Superior temporal gyrus (tissue), 1 donor: ENCODE measurements around the gene C13orf46.
A peak's percentile ranks its signal among the peaks of the same experiment; 100 is the strongest.
"Not testable (repeated sequence)": the region's sequence is repeated elsewhere in the genome, so short reads cannot be mapped to it uniquely, and the experiment has no call there.

Experiments
- DNase-seq: peaks from one replicate; pipeline ENCODE4 v3.0.0-alpha.2; 2016; ENCODE audit errors: extremely low spot score

C13orf46 gene

DNA sequence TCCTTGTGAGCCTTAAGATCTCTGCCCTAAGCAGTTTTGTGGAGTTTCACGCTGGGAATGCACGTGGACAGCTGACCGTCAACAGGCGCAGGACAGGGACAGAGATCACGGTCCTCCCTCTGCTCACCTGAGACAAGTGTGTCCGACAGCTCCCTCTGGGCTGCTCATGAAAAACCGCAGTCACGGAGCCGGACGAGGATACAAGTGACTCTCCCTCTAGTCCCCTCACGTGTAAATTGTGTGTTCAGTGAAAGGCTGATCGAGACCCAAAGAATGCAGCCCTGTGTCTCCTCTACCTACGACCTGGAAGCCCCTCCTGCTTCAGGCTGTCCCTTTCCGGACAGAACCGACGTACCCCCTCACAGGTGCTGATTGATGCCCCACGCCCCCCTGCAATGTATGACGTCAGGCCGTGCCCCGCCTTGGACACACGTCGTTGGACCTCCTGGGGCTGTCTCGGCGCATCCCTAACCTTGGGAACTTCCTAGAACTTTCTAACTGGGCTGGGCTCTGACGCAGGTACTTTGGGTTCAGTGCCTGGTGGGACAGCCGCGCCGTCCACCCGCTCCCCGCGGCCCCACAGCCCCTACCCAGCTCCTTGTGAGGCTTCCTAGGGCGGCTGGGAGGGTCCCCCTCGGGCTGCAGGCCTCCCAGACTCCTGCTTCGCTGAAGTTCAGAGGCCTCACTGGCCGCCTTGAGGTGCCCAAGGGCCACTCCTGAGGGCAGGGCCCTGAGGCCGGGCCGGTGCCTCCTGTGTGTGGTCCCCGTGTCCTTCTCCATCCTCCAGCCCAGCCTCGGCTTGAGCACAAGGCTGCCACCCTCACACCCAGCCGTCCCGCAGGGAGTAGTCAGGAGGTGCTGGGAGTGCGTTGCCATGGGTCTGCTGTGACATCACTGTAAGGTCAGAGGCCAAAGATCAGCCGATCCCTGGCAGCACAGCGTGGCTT, at the start of gene C13orf46:
Gene C13orf46 (minus strand): TSS at position 859 of the 947 bp plus-strand sequence. CDS start 79 bp downstream, at position 780.
- no peak for DNase-seq

DNA sequence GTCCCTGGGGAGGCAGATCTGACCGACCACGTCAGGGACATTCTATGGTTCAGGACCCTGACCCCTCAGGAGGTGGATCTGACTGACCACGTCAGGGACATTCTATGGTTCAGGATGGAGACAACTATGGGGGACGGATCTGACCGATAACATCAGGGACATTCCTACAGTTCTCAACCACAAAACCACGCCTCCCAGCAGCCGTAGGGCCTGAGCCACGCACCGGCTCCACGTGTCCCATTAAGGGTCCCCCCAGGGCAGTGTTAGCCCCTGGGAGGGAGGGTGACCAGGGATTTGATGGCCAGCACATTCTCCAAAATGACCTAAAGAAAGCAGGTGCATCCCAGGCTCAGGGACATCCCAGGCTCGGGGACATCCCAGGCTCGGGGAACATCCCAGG, 49.0 kb upstream of the C13orf46 start:
- DNase-seq: no peak

DNA sequence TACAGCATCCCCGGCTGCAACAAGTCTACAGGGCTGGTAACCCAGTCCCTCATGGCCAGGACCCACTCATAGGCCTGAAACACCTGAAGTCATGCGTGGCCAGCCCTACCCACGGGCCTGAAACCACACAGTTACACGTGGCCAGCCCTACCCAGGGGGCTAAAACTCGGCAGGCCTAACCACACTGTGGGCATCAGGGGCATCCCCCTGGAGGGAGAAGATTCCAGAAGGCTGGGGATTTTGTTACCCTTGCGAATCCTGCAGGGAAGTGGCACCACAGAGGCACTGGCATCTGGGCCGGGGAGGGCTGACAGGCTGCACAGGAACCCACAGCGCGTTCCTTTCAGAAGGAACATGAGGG, 48.4 kb upstream of the C13orf46 start:
- DNase-seq: no peak

DNA sequence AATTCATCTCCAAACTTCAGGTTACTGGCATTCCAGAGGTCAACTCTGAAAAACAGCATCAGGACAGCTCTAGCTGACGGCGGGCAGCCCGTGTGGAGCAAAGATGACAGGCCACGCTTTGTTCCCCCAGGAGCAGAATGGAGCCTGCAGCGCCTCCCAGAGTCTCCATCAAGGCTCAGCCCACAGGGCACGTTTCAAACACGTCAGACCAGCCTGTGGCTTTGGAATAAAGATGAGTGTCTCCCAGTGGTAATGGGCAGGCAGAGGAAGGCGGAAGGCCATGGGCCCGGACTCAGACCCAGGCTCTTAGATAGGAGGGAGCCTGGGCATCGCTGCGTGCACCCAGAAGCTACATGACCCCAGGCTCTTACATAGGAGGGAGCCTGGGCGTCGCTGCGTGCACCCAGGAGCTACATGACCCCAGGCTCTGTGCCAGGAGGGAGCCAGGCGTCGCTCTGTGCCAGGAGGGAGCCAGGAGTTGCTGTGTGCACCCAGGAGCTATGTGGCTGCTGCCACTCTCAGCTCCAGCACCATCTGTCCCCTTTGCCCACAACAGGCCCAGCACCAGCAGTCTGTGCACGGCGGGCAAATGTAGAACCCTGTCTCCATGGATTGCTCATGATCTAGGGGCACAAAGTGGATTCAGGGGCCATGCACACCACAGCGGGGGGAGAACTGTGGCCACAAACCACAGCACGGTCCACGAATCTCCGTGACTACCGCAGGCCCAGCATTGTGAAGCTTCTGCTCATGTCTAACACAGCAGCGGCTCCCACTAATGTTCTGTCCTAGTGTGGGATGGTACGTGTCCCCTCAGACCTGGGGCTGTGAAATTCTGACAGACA, 47.8 kb upstream of the C13orf46 start:
- peak; percentile 64 for DNase-seq

DNA sequence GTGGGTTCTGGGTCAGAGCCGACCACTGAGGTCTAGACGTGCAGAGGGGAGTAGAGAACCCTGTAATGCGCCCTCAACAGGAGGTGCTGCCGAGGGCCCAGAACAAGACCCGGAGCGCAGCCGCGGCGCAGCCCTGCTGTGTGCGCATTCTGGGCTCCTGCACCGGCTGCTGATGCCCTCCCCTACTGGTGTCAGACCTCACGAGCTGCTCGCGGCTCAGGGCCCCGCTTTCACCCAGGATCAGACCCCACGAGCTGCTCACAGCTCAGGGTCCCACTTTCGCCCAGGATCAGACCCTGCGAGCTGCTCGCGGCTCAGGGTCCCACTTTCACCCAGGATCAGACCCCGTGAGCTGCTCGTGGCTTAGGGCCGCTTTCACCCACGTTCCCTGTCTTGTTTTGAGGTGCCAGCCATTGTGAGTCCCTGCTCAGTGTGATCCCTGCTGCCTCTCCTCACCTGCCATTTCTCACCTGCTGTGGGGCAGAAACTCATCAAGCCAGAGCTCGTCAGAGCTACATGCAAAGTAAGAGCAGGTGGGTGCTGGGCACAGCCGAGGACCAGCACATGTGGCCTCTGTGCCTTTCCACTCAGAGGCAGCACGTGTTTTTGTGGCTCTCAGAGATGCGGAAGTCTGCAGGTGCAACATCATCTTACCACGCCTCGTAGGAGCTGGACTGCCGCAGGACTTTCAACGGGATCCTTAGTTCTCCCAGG, 47.0 kb upstream of the C13orf46 start:
- DNase-seq: no peak

DNA sequence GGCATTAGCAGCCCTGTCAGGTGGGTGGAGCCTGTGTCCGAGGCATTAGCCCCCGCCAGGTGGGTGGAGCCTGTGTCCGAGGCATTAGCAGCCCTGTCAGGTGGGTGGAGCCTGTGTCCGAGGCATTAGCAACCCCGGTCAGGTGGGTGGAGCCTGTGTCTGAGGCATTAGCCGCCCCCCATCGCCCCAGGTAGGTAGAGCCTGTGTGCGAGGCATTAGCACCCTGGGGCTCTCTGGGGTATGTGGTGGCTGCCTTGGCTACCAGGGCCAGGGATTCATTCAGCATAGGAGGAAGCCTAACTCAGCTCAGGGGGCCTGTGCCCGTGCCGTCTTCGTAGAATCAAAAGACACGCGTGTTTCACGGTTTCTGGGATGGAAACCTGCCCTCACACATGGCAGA, 46.3 kb upstream of the C13orf46 start:
- DNase-seq: not testable (repeated sequence)

DNA sequence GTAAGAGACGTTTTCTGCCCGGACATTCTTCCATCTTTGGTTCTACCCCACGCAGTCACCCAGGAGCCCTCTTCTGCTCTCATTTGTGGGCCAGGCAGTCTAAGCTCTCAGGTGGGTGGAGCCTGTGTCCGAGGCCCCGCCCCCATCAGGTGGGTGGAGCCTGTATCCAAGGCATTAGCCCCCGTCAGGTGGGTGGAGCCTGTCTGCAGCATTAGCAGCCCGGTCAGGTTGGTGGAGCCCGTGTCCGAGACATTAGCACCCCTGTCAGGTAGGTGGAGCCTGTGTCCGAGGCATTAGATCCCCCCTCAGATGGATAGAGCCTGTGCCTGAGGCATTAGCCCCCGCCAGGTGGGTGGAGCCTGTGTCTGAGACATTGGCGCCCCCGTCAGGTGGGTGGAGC, 45.5 kb upstream of the C13orf46 start:
- no peak for DNase-seq

DNA sequence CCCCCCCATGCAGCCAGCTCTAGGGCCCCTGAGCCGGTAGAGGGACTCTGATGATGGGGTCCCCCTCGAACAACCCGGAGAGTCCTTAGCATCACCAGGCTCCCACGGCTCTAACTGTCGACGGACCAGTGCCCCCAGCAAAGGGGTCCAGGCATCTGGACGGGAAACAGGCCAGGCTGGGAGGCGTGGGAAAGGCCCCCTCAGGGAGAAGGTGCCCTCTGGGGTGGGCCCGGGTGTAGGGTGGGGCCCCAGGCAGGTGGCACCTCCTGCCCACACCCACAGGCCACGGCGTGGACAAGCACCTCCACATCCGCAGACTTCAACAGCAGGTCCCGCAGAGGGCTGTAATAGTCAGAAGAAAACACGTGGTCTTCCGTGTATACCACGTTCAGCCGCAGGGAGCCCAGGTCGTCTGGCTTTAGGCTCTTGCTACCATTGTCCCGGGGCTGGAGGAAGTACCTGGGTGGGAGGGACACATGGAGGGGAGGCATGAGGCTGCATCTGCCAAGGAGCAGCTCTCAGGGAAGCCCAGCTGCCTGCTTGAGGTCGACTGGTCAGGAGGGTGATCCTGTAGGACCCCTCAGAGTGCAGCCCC, 44.7 kb upstream of the C13orf46 start:
- no peak for DNase-seq

DNA sequence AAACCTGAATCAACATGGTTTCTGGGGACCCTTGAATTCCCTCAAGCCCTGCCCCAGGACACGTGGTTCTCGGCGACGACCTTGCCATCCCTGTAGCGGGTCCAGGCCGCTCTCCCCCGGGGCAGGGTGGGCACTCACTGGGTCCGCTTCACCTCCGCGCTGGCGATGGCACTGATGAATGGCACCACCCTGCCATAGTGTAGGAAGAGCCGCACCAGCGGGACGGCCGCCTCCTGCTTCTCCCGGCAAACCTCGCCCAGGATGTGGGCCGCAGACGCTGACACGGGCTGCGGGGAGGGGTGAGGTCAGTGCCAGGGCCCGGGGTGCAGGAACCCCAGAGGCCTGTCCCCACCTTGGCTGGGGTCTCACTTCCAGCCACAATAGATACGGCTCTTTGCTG, 44.1 kb upstream of the C13orf46 start:
- no peak for DNase-seq

DNA sequence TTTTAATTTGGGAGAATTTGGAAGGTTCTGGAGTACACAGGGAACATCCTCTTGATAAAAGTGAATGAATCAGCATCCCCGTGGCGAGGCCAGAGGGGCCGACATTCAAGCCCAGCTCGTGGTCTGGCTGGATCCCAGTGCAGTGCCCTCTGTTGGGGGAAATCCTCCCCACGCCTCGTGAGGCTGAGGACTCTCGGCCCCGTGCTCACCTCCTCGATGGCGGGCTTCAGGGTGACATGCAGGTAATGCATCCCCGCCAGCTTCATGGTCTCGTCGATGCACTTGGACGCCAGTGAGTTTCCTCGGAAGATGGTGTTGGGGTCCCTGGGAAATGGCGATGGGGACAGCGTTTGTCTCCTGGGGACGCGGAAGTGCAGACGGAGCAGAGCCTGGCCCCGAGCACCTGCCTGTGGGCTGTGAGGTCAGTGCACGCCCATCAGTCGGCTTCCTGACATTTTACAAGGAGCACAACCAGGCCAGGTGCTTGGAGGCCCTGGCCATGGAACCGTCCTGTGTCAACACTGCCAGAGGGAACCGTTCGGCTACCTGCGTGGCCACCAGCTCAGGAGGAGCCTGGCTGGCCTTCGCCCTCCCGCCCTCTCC, 43.3 kb upstream of the C13orf46 start:
- no peak for DNase-seq

DNA sequence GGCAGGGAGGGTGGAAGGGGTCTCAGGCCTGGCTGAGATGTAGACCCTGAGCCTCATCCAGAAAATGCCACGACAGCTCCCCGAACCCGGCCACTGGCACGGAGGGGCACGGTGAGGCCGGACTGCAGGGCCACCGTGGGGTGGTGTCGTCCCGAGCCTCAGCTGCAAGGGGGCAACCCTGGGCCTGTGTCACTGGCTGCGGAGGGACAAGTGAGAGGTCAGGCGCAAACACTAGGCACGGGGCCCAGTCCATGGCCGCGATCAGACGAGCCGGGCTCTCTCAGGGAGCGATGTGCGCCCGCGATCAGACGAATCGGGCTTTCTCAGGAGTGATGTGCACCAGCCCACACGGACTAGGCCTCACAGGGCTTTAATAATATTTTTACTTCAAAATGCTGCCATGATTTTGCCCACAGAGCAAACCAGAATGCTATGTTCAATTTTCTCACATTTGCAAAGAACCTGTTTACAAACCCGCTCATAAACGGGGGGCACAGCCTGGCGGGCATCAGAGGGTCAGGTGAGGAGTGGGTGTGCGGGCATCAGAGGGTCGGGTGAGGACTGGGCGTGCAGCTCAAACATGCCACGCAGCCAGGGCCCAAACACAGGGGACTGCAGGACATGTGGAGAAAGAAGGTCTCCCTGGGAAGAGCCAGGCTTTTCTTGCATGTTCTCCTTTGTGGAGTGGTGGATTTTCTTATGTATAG, 42.6 kb upstream of the C13orf46 start:
- DNase-seq: no peak

DNA sequence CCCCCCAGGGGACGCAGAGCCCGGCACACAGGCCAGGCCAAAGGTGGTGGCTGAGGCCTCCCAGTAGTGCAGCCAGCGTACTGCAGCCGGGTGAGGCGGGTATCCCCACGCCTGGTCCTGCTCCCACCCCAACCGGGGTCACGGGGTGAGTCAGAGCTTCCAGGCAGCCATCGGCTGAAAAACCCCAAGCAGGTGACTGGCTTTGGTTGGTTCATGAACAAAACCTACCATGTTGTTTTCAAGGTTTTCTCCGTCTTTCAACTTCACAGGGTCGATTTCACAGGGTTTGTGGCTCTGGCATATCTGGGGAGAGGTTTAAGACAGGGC, 42.1 kb upstream of the C13orf46 start:
- DNase-seq: no peak

DNA sequence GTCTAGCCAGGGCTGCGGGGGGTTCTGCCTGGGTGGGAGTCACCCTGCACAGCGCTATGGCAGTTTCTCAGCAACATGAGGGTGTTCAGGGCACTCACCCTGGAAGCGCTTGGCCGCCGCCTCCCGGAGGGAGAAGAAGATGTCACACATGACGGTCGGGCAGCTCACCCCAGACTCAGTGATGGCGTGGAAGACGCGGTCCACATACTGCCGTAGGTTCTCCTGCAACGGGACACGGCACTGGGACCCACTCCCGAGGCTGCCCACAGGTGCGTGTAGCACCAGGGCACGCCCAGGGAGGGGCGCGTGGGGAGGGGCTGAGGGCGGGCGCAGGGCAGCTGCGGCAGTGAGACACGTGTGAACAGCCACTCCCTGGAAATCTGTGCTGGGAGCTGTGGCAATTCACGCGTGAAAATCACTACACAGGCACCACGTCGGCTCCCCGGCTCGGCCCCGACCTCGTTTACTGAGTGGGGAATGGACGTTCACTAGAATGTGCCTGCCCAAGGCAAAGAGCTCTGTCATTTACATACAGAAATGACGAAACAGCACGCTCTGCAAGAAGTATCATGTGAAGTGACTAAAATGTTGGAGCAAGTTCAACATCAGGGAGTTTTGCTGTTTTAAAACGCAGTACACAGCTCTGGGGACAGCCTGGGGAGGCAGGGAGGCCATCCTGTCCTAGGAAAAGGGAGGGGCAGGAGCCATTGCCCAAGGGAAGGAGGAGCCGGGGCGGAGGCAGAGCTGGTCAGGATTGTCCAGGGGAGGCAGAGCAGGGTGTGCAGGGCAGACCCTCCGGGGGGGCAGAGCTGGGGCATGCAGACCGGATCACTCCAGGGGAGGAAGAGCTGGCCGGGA, 41.5 kb upstream of the C13orf46 start:
- DNase-seq: no peak

DNA sequence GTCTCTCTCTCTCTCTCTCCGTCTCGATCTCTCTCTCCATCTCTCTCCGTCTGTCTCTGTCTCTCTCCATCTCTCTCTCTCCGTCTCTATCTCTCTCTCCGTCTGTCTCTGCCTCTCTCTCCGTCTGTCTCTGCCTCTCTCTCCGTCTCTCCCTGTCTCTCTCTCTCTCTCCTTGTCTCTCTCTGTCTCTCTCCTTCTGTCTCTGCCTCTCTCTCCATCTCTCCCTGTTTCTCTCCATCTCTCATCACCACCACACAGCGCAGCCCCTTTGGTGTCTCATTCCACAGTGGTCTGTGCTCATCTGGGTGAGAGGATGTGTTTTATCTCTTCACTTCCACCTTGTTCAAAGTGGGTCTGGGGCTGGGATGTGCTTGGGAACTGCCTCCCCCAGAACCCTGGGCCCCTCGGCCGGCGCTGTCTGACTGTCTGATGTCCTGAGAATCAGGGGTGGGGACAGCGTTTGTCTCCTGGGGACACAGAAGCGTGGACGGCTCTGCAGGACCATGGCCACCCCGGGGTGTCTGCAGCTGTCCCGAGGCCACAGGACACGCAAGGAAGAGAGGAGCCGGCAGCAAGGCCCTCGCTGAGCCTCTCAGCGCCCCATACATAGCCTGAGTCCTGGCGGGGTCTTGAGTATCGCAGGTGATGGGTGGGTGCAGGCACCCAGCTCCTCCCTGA, 40.2 kb upstream of the C13orf46 start:
- no peak for DNase-seq

DNA sequence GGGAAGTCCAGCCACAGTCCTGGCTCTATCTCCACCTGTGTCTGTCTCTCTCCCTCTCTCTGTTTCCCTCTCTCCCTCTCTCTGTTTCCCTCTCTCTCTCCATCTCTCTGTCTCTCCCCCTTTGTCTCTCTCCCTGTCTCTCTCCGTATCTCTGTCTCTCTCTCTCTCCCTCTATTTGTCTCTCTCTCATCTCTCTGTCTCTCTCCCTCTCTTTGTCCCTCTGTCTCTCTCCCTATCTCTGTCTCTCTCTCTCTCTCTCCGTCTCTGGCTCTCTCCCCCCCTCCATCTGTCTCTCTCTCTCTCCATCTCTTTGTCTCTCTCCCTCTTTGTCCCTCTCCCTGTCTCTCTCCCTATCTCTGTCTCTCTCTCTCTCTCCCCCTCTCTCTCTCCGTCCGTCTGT, 39.5 kb upstream of the C13orf46 start:
- no peak for DNase-seq

DNA sequence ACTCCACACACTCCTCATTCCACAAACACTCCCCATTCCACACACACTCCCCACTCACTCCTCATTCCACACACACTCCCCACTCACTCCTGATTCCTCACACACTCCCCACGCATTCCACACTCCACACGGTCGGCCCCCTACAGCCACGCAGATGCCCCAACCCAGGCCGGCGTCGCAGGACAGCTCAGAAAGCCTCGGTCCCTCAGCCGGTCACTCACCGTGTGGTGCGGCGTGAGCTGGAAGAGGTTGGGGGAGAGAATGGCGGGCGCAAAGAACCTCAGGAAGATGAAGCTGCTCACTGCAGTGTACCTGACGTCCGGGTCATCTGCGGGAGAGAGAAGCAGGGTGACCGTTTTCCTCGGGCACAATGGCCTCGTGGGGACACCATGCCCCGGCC, 39.0 kb upstream of the C13orf46 start:
- DNase-seq: no peak

DNA sequence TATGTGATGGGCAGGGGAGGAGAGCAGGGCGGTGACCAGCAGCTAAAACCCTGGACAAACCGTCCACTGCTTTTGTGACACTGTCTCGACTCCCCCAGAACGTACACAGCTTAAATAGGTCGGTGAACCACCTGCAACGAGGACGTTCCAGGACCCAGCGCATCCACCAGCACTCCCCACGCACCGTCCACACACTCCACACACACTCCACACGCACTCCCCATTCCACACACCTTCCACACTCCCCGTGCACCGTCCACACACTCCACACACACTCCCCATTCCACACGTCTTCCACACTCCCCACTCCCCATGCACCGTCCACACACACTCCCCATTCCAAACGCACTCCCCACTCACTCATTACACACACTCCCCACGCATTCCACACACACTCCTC, 38.3 kb upstream of the C13orf46 start:
- DNase-seq: no peak

DNA sequence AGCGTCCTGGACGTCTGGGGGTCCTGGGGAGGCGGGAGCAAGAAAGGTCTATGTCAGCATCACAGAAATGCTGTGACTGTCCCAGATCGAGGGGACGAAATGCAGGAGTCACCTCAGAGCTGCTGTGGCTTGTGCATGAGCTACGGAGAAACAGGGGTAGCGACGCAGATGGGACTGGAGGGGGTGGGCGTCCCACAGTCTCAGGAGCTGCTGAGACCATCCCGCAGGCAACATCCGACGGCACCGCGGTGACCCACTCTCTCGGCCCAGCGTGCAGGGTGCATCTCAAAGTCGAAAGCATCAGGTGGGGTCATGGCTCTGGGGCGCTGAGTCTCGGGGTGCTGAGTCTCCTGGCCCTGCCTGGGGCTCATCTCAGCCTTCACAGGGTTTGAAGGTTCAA, 37.4 kb upstream of the C13orf46 start:
- DNase-seq: no peak

DNA sequence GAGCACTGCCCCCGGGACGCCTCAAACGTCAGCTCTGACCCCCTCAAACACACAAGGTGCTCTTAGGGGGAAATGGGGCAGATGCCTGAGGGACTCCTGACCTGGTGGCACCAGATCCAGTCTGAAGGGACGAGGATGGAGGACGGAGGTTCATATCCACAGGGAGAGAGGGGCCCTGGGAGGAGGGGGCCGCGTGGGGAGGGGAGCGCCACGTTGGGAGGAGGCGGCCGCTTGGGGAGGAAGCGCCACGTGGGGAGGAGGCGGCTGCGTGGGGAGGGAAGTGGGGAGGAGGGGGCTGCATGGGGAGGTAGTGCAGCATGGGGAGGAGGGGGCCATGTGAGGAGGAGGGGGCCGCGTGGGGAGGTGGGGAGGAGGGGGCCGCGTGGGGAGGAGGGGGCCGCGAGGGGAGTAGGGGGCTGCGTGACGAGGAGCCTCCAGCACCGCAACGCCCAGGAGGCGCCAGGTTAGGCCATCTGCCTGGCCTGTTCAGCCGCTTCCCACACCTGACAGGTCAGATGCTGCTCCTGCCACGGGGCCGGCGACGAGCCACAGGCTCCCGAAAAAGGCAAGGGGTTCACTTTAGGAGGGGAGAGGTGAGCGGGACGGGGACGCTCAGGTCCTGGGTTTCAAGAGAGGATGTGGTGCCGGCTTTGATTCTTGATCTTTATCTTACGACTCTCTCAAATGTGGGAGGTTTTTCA, 36.7 kb upstream of the C13orf46 start:
- DNase-seq: no peak
